Loucy (cell line): ENCODE results near the gene UGT1A1.

ENCODE experiments used
- H2AFZ ChIP-seq: fragments of 200-600 bp; sonication (generic); 2 replicates; pipeline ENCODE4 v1.6.0; 2016; ENCODE audit warnings: antibody characterized with exemption, mild to moderate bottlenecking, low read length, moderate library complexity
- H3F3A ChIP-seq: fragments of 200-600 bp; 2 replicates; pipeline ENCODE4 v1.6.0; 2016; ENCODE audit warnings: antibody characterized with exemption, low read depth, mild to moderate bottlenecking
- H3K27me3 ChIP-seq: fragments of 200-600 bp; sonication (generic); 2 replicates; pipeline ENCODE4 v1.6.1; 2014; ENCODE audit warnings: low read length, mild to moderate bottlenecking; ENCODE audit not compliant: insufficient read depth, poor library complexity, severe bottlenecking
- H3K36me3 ChIP-seq: fragments of 200-600 bp; sonication (generic); 2 replicates; pipeline ENCODE4 v1.6.1; 2016; ENCODE audit warnings: low read length; ENCODE audit not compliant: insufficient read depth
- H3K4me1 ChIP-seq: fragments of 200-600 bp; sonication (generic); 2 replicates; pipeline ENCODE4 v1.5.1; 2014; ENCODE audit warnings: low read length, mild to moderate bottlenecking; ENCODE audit not compliant: insufficient read depth, poor library complexity, severe bottlenecking
- H3K4me2 ChIP-seq: fragments of 200-600 bp; sonication (generic); 2 replicates; pipeline ENCODE4 v1.6.0; 2014; ENCODE audit warnings: antibody characterized with exemption, low read length, low read depth, mild to moderate bottlenecking; ENCODE audit not compliant: poor library complexity, severe bottlenecking
- H3K4me3 ChIP-seq: fragments of 200-600 bp; sonication (generic); 2 replicates; pipeline ENCODE4 v1.5.1; 2014; ENCODE audit warnings: low read length, mild to moderate bottlenecking, mixed read lengths; ENCODE audit not compliant: poor library complexity, severe bottlenecking
- H3K79me2 ChIP-seq: fragments of 200-600 bp; sonication (generic); 2 replicates; pipeline ENCODE4 v1.6.1; 2014; ENCODE audit warnings: low read length; ENCODE audit not compliant: insufficient read depth
- H3K9ac ChIP-seq: fragments of 200-600 bp; sonication (generic); 2 replicates; pipeline ENCODE4 v1.6.0; 2014; ENCODE audit warnings: mild to moderate bottlenecking, low read depth, low read length, moderate library complexity; ENCODE audit not compliant: poor library complexity, severe bottlenecking
- H3K9me2 ChIP-seq: fragments of 200-600 bp; sonication (generic); replicated peaks from 2 replicates; pipeline ENCODE4 v1.6.1; 2016; ENCODE audit warnings: low read depth, low read length, mixed read lengths
- H3K9me3 ChIP-seq: fragments of 200-600 bp; sonication (generic); 2 replicates; pipeline ENCODE4 v1.6.1; 2014; ENCODE audit warnings: mild to moderate bottlenecking, antibody characterized with exemption, low read length, low read depth; ENCODE audit not compliant: insufficient read depth
- H4K20me1 ChIP-seq: fragments of 200-600 bp; sonication (generic); 2 replicates; pipeline ENCODE4 v1.6.0; 2014; ENCODE audit warnings: antibody characterized with exemption, low read length, mild to moderate bottlenecking; ENCODE audit not compliant: insufficient read depth, poor library complexity, severe bottlenecking
- CTCF ChIP-seq: fragments of 200-600 bp; sonication (generic); conservative IDR thresholded peaks from 2 replicates; pipeline ENCODE4 v1.5.1; 2014; ENCODE audit warnings: mild to moderate bottlenecking, antibody characterized with exemption, low read length
- EZH2phosphoT487 ChIP-seq: fragments of 200-600 bp; IDR thresholded peaks from 2 replicates; pipeline ENCODE4 v1.6.1; 2018; ENCODE audit warnings: antibody characterized with exemption, mild to moderate bottlenecking, moderate library complexity, borderline replicate concordance

Gene UGT1A1

GRCh38 chr2:233754872-233755611 lies 5.0 kb upstream of the UGT1A1 start:
- no peaks in the 10 kb centered on the region for H3K4me1 ChIP-seq
- H3K27me3 ChIP-seq, result no peaks in the 10 kb centered on the region
- no peaks in the 10 kb centered on the region for H3K36me3 ChIP-seq
- no peak overlapping the region for H2AFZ ChIP-seq
- no peaks in the 10 kb centered on the region for H3F3A ChIP-seq
- no peak overlapping the region for H3K9ac ChIP-seq
- no peaks in the 10 kb centered on the region for H4K20me1 ChIP-seq
- H3K4me3 ChIP-seq, result no peak overlapping the region
- no peak overlapping the region for H3K4me2 ChIP-seq
- TF ChIP-seq CTCF (no peak), EZH2phosphoT487 (no peak)
- no peaks in the 10 kb centered on the region for H3K9me3 ChIP-seq
- no peaks in the 10 kb centered on the region for H3K79me2 ChIP-seq
- no peaks in the 10 kb centered on the region for H3K9me2 ChIP-seq

- no peak overlapping the region for H2AFZ ChIP-seq
- no peak for TF ChIP-seq CTCF
- no peak for TF ChIP-seq EZH2phosphoT487
- no peaks in the 10 kb centered on the region for H3K36me3 ChIP-seq
- H3K27me3 ChIP-seq, result no peaks in the 10 kb centered on the region
- no peak overlapping the region for H3K4me2 ChIP-seq
- H3K9ac ChIP-seq, result no peak overlapping the region
- H3F3A ChIP-seq, result no peaks in the 10 kb centered on the region
- H3K9me3 ChIP-seq, result no peaks in the 10 kb centered on the region
- H3K4me1 ChIP-seq, result no peaks in the 10 kb centered on the region
- no peaks in the 10 kb centered on the region for H3K79me2 ChIP-seq
- no peaks in the 10 kb centered on the region for H4K20me1 ChIP-seq
- H3K4me3 ChIP-seq, result no peak overlapping the region
- no peaks in the 10 kb centered on the region for H3K9me2 ChIP-seq
These were observed 3.5 kb upstream of the UGT1A1 start for GRCh38 chr2:233756429-233757081.

GRCh38 chr2:233758141-233758540 lies 1.9 kb upstream of the UGT1A1 start:
- Histone ChIP-seq H4K20me1 (no peaks in the 10 kb centered on the region), H3K27me3 (no peaks in the 10 kb centered on the region), H3K4me3 (no peak overlapping the region), H3F3A (no peaks in the 10 kb centered on the region), H3K4me2 (no peak overlapping the region), H3K9me3 (no peaks in the 10 kb centered on the region), H3K9ac (no peak overlapping the region), H3K9me2 (no peaks in the 10 kb centered on the region), H2AFZ (no peak overlapping the region), H3K36me3 (no peaks in the 10 kb centered on the region), H3K79me2 (no peaks in the 10 kb centered on the region), H3K4me1 (no peaks in the 10 kb centered on the region)
- TF ChIP-seq EZH2phosphoT487, result no peak
- no peak for TF ChIP-seq CTCF
